PFSK-1 (cell line): ENCODE results near the gene XIST.

Source experiments
- FOXP2 ChIP-seq: optimal IDR thresholded peaks from 2 replicates; pipeline ENCODE3; 2011; ENCODE audit warnings: borderline replicate concordance, control low read depth, inconsistent platforms; ENCODE audit not compliant: insufficient read depth; ENCODE audit errors: extremely low read length, extremely low read depth
- POLR2AphosphoS5 ChIP-seq: IDR thresholded peaks from 2 replicates; pipeline ENCODE4 v1.6.1; 2012; ENCODE audit warnings: low read depth, mild to moderate bottlenecking, control low read depth, low read length, moderate library complexity
- SIN3A ChIP-seq: IDR thresholded peaks from 2 replicates; pipeline ENCODE4 v1.6.1; 2012; ENCODE audit warnings: mild to moderate bottlenecking, low read length, moderate library complexity, borderline replicate concordance; ENCODE audit not compliant: insufficient read depth
- TAF1 ChIP-seq: IDR thresholded peaks from 2 replicates; pipeline ENCODE4 v1.6.1; 2012; ENCODE audit warnings: low read length, control low read depth, borderline replicate concordance; ENCODE audit not compliant: insufficient read depth
- TF ChIP-seq, protein P1 (sequence below), 2 experiments: IDR thresholded peaks; 2 replicates each; pipeline versions ENCODE4 v1.6.1 to v1.8.0; 2011 to 2012; ENCODE audit warnings: low read depth in 2 of 2, low read length in 2 of 2, control low read depth in 1 of 2, inconsistent platforms in 1 of 2, mild to moderate bottlenecking in 1 of 2, moderate library complexity in 1 of 2; ENCODE audit not compliant: insufficient read depth in 1 of 2

XIST gene

GRCh38 chrX:73830489-73831414, 21.8 kb downstream of the XIST start:
- TF ChIP-seq FOXP2 (no peak), SIN3A (no peak), POLR2AphosphoS5 (no peak), TAF1 (no peak)
- TF ChIP-seq, protein P1, sequence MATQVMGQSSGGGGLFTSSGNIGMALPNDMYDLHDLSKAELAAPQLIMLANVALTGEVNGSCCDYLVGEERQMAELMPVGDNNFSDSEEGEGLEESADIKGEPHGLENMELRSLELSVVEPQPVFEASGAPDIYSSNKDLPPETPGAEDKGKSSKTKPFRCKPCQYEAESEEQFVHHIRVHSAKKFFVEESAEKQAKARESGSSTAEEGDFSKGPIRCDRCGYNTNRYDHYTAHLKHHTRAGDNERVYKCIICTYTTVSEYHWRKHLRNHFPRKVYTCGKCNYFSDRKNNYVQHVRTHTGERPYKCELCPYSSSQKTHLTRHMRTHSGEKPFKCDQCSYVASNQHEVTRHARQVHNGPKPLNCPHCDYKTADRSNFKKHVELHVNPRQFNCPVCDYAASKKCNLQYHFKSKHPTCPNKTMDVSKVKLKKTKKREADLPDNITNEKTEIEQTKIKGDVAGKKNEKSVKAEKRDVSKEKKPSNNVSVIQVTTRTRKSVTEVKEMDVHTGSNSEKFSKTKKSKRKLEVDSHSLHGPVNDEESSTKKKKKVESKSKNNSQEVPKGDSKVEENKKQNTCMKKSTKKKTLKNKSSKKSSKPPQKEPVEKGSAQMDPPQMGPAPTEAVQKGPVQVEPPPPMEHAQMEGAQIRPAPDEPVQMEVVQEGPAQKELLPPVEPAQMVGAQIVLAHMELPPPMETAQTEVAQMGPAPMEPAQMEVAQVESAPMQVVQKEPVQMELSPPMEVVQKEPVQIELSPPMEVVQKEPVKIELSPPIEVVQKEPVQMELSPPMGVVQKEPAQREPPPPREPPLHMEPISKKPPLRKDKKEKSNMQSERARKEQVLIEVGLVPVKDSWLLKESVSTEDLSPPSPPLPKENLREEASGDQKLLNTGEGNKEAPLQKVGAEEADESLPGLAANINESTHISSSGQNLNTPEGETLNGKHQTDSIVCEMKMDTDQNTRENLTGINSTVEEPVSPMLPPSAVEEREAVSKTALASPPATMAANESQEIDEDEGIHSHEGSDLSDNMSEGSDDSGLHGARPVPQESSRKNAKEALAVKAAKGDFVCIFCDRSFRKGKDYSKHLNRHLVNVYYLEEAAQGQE (IDR thresholded peaks at IDR 0.05; ENCODE audit: insufficient read depth in 1 of 2, low read depth in 2 of 2, low read length in 2 of 2), result no peak

GRCh38 chrX:73829890-73830466, 22.5 kb downstream of the XIST start:
- TF ChIP-seq, protein P1 (IDR thresholded peaks at IDR 0.05; ENCODE audit: insufficient read depth in 1 of 2, low read depth in 2 of 2, low read length in 2 of 2), result no peak
- TF ChIP-seq TAF1, result no peak
- TF ChIP-seq POLR2AphosphoS5, result no peak
- TF ChIP-seq SIN3A, result no peak
- no peak for TF ChIP-seq FOXP2

DNA sequence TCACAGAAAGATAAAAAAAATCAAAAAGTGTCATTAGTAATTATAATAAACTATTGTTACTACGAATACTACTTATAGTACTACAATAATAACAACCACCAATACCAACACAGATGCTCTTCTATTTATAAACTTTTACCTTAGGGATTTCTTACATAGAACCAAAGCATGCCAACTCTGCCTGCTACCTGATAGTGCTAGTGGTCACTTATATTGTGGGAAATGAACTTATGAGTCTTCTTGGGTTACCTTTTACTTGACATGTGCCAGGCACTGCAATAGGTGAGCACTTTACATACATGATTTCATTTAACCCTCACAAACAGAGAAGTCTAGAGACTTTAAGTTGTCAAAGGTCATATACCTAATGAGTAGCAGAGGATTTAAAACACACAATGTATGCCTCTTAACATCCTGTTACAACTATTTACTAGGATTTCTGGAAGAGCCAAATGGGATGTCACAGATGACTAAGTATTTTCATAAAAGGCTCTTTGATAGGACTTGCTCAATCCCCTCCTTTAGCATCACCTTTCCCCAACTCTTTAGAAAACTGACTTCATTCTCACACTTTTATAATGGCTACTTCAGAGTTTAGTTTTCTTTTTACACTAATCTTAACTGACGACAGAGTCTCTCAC, 24.3 kb downstream of the XIST start:
- TF ChIP-seq POLR2AphosphoS5, result no peak
- TF ChIP-seq SIN3A, result no peak
- TF ChIP-seq, protein P1 (IDR thresholded peaks at IDR 0.05; ENCODE audit: insufficient read depth in 1 of 2, low read depth in 2 of 2, low read length in 2 of 2), result no peak
- TF ChIP-seq TAF1, result no peak
- TF ChIP-seq FOXP2, result no peak

GRCh38 chrX:73827406-73827805, 25.1 kb downstream of the XIST start:
- TF ChIP-seq TAF1 (no peak), SIN3A (no peak), POLR2AphosphoS5 (no peak), FOXP2 (no peak)
- TF ChIP-seq, protein P1 (IDR thresholded peaks at IDR 0.05; ENCODE audit: insufficient read depth in 1 of 2, low read depth in 2 of 2, low read length in 2 of 2), result no peak
